H4 (cell line): ENCODE results near the gene HOXB2. TPM values are rescaled to one million over a fixed set of nuclear protein-coding genes. Genes with fewer than 3 reads are reported as not detected.

Experiments
- DNase-seq: peaks from one replicate; pipeline ENCODE4 v3.0.0-alpha.2; 2015; ENCODE audit warnings: low spot score
- total RNA-seq: library from RNA; depleted of rRNA; stranded (reverse); fragments of >200 nt; shearing (Covaris generic); gene quantifications from 2 replicates; pipeline ENCODE4 v1.2.3, GENCODE V29; 2014

HOXB2 gene
- total RNA-seq, 1 experiment from 2014 or later = 5.3 TPM

DNA sequence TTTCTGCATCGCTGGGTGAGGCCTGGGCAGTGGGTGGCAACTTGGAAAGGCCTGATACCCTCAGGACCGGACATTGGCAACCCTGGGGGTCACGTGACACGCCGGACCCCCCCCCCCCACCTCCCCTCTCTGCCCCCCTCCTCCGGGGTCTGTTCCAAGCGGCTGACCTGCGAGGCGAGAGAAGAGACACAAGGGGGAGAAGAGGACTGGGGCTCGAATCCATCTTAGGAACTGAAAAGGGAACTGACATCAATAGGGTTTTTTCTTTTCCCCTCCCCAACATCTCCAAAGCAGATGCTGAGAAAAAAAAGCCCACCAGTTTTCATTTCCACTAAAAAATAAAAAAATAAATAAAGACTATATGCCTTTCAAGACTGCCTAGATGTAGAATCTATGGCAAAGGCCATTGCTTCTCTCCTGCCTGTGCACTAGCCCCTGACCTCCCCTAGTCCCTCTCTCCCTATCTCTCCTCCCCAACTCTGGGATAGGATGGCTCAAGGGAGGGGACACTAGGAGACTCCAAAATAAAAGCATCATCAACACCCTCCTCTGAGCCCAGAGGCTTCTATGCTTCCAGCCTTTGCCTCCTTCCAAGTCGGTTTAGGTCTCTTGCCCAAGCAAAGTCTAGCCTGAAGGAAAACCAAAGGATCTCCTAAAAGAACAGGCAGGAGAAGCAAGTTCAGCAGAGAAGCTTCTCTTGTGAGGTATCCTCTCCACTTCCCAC lies 7.7 kb upstream of the HOXB2 start:
- no peak for DNase-seq

DNA sequence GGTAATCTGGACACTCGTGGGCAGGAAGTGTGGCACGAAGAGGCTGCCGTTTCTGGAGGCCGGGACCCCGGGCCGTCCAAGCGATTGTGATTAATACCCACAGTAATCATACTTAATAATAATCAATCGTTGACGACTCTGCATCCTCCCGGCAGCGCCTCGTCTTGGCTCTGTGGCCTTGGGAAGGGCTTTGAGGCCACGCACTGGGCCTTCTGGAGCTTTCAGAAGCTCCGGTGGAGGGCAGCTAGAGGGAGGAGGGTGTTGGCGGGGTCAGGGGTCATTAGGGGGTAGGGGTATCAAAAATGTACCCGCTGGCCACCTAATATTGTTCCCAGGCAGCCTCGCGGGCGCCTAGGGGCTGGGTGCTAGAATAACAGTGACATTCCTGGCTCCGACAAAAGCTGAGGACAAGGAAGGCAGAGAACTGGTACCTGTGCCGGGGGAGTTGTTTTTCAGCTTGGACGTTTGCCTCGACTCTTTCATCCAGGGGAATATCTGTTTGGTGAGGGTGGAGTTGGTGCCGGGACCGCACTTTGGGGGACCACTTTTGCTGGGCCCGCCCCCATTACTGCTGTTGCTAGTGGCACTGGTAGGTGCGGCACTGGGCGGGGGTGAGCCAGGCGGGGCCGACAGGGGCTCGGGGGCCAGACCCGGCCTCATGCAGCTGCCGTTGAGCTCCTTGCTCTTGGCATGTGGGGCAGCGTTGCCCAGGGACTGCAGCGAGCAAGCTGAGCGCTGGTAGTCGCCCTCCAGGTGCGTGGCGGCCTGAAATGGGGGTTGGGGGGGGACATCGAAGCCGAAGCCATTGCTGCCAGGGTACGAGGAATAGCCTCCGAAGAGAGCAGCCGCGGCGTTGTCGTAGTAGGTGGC lies 6.9 kb upstream of the HOXB2 start:
- DNase-seq = no peak

DNA sequence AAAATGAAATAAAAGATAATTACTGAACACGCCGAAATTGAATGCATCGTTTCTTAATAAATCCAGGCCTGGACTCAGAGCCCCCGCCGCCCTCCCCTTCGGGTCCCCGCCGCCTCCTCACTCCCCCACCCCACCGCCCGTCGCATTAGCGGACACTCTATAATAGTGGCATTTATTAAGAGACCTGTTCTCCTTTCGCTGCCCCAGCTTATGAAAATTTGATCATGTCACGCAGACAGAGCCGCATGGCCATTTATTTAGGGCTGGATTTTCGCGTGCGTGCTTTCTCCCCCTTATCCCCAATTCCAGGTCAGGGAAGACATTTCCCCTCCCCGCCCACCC lies 6.3 kb upstream of the HOXB2 start:
- no peak for DNase-seq

DNA sequence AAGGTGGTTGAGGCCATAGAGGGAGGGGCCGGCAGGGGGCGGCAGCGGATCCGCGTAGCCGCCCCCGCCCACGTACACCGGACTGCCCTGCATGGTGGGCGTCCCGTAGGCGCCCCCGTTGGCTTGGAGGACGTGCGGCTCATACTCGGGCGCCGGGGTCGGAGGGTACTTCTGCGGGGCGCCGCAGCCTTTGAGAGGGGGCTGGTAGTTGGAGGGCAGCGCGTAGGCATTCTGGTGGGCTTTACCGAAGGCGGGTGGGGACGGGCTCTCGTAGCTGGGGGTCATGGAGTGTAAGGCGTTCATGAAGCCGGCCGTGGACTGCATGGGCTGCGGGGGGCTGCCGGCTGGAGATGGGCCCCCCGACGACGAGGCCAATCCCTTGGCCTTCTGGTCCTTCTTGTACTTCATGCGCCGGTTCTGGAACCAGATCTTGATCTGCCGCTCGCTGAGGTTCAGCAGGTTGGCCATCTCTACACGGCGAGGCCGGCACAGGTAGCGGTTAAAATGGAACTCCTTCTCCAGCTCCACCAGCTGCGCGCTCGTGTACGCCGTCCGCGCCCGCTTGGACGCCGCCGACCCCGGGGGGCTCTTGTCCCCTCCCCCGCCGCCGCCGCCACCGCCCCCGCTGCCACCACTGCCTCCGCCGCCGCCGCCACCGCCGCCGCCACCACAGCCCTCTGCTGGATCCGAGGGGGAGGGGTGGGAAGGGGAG lies 5.7 kb upstream of the HOXB2 start:
- DNase-seq = no peak

DNA sequence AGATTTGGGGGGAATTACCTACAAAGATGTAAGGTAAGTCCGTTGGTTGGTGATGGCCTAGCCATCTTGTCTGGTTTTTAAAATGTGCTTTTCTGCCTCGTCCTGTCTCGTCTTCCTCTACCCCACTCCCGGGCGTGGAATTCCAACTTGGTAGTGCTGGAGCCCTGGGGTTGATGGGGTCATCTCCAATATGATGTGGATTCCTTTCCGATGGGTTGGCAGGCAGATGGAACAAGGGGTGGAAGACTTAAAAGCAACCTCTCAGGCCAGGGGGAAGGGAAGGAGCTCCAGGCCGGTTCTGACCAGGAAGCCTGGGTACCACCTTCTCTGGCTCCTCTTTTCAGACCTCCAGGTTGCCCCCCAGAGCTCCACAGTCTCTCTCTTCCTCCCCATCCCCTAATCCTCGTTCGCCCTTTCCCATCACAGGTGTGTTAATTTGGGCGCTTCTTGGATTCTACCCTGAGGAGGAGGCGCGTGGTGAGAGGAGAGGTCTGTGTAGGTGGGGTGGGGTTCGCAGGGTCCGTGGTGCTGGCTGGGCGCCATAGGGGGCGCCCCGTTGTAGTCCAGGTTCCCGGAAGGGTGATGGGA lies 5.1 kb upstream of the HOXB2 start:
- DNase-seq = no peak

DNA sequence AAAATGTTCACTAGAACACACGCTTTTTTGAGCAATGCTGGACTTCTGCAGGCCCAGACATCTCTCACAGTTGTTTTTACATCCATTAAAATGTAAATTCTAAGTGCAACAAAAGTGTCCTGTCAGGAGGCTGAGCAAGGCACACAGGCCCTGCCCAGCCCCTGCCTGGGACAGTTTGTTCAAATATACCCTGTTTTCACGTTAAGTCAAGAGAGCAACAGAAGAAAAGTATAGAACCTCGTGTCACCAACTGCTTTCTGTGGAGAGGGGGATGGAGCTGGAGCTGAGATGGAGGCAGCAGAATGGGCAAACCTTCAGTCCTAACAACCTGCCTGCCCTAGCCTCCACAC lies 4.3 kb upstream of the HOXB2 start:
- DNase-seq = no peak

DNA sequence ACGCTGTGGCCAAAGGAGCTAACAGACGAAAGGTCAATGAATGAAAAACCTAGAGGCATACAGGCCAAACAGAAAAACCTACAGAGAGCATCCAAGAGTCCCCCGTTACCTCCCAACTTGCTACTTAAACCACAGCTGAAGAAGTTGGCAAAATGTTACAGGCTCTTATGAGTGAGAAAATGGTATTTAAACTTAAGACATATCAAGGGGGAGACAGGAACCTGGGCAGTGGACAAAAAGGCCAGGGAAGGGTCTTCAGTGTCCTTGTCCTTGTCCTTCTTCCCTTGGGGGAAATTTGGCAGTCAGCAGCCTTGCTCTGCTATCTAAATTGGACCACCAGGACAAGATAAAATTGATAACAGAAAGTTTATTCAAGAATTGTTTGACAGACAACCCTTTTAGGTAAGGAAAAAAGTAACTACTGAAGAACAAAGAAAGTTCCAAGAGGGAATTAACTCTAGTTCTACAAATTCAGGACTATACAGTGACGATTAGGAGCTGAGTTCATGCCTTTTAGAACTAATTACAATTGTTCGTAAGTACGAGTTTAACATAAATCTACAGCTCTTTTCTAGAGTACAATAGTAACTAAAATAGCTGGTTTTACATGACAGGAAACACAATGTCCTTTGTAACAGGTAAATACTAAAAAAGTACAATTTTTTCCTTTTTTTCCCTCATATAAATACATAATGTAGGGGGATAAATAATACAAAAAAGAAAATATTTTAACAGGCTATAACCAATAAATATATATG lies 3.8 kb upstream of the HOXB2 start:
- DNase-seq = no peak

DNA sequence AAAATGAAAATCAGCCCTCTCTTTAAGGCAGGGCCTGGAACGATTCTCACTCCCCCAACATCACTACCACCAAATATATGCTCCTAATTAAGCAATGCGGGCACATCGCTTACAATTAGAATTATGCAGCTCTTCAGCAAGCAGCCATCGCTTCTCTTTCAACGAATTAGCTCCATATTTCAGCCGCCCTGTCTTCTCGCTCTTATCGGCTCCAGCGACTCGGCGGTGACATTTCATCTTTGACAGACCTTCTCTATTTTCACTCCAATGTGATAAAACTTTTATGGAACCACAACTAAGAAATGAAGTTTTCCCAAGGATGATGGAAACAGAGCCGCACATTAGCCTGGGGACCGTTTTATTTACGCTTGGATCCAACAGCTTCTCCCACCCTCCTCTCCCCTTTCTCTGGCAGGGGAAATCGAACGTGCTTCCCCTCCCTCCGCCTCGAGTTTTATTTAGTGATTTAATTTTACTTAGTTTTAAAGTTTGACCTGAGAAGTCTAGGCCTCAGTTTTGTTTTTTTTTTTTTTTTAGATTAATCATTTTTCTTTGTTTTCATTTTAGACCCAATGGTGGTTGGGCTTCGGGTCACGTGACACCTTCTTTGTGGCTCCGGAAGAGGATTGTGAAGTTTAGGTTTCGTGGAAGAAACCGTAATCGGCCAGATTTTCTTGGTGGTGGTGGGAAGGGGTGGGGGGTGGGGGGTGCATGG lies 3.1 kb upstream of the HOXB2 start:
- no peak for DNase-seq

DNA sequence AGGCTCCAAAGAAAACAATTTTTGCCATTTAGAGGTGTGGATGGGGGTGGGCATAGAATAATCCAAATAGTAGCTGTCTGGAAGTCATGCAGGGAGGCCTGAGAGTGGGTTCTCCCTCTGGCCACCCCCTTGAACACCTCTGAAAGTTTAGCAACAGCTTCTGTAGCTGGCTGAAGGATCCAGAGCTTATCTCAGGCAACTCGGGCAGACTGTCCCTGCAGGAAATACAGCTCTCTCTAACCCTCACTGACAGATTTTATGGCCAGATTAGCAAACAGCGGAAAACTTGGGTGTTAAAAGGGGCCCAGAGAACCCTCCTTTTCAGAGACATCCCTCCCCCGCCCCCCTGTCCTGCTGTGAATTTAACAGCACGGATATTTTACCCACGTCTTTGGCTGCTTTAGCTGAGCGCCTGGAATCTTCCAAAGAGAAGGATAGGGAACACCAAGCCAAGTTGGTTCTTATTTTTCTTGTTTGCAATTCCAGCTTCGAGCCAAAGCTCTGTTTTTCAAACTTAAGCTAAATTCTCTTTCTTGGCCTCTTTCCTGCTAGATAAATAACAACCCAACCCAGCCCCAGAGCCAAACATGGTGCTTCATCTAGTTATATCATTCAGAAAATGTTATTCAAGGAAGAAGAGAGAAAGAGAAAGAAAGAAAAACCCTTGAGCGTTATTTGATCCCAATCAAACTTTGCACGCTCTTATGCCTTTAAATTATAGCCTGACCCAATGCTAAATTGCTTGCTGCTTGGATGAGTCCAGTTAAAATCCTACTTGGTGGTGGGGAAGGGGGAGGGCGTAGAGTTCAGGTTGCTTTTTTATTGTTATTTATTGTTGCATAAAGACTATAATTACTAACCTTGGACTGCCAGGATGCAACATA lies 2.3 kb upstream of the HOXB2 start:
- DNase-seq = no peak

DNA sequence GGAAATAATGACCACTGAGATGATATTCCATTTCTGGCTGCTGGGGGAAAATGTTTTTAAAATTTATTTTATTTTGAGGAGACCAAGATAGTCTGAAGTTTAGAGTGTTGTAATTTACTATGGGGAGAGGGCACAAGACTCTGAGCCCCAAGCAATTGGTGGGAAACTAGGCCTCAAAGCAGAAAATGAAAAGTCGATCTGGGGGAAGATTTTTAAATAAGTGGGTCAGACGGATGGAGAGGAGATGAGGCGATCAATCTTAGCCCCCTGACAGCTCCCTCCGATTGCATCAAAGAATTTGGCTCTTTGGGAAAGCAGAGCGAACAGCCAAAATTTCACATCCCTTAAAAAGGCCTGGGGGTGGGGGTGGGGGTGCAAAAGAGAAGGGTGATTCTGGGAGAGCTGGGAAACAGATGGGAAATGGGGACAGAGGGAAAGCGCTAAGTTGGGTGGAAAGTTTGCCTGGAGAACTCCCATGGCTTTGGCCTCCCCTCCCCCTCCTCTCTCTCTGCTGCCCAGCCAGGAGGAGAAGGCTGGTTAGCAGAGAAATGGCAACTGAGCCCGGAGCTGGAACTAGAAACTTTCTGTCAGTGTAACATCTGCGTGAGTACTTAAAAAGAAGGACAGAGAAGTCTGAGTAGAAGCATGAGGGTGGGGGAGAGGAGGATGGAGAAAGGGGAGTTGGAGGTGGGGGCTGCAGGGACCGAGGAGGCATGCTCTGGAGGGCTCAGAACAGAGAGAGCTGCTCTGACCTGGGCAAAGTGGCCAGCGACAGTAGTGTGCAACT lies 1.4 kb upstream of the HOXB2 start:
- no peak for DNase-seq

DNA sequence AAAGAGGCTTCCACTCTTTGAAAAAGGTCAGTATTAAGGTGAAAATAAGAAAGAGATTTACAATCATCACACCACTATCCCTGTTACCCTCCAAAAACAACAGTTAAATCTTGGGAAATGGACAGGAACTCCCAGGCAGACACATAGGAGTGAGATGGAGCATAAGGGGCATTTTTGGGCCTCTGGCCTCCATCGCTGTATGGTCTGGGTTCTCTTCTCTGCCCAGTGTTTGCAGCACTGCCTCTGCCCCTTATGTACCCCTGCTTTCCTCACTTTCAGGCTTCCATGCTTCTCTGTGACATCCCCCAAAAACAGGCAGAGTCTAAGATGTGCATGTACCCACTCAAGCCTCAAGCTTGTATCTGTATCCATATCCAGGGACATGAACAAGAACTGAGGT lies 630 bp upstream of the HOXB2 start:
- DNase-seq = no peak

DNA sequence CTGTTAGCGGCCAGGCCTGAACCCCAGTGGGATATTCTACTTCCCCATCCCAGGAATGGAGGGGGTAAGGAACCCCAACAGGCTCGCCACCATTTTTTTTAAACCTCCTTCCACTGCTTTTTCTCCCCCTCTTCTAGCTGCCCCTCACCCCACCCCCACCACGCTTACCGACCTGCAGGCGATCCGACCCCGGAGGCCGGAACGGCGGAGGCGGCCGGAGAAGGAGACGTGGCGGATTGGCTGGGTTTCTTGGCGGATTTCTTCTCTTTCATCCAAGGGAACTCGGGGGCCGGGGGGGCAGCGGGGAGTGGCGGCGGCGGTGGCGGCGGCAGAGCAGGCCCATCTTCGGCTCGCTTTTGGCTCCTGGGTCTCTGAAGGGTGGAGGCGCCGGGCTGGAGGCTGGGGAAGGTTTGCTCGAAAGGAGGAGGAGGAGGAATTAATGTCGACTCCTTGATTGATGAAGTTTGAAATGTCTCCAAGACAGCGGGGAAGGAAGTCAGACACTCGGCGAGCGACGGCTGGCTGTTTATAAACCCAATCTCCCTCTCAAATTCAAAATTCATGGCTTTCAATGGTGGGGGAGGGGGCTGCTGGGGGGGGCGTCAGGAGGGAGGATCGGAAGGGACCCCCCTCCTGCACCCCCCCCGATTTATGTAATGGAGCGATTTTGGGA lies 424 bp downstream of the HOXB2 start:
- DNase-seq = peak; percentile 61

DNA sequence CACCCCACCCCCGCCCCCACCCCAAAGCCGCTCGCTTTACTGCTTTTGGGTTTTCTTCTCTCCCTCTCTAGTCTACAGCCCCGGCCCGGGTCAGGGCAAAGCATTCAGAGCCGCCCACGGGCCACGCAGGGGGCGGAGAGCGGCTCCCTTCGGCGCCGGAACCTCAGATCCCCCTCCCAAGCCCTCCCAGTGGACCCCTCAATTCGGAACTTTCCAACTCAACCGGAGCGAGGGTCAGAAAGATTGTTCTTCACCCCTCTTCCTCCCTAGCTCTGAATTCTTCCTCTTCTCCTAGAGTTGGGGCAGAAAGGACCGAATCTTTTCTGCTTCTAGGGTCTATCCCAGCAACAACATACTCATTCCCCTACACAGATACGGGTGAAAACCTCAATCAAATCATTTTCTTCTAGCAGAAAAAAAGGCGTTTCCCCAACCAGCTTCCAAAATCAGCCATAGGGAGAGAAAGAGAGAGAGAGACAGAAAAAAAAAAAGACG lies 1.0 kb downstream of the HOXB2 start:
- no peak for DNase-seq

DNA sequence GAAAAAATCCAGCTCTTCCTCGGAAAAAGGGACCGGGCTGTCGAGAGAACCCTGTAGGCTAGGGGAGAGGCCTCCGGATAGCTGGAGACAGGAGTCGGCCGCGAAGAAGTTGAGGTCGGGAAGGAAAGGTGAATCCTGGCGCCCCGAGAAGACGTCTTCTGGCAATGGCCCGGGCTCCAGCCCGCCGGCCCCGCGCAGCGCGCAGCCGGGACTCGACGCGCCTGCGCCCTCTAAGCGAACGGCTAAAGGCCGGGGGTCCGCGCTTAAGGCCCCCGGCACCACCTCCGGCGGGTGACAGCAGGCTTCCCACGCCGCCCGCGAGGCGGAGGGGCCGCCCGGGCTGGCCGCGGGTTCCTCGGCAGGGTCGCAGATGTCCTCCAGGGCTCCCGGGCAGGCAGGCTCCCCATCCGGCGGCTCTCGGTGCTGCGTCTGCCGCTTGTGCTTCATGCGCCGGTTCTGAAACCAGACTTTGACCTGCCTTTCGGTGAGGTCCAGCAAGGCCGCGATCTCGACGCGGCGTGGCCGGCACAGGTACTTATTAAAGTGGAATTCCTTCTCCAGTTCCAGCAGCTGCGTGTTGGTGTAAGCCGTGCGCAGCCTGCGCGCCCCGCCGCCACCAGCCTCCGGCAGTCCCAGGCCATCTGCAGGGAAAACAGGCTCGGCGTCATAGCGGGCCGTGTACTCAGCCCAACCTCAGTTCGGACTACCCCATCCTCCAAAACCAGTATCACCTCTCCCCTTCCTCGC lies 1.6 kb downstream of the HOXB2 start:
- peak; percentile 53 for DNase-seq

DNA sequence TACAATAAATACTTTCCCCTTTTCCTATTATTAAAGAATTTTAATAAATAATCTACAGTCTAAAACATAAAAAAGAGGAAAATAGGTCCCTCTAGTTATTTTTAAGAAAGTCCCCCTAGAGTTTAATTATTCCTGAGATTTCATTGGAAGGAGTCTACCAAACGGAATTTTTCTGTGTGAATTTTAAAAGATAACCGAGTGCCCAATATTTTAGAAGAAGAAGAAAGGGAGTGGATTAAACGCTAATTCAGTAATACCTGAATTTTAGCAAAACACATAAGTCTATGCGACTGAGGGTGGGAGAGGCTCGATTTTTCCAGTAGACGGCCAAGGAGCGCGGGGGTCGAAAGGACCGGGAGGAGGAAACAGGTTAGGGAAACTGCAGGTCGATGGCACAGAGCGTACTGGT lies 2.2 kb downstream of the HOXB2 start:
- DNase-seq = no peak

DNA sequence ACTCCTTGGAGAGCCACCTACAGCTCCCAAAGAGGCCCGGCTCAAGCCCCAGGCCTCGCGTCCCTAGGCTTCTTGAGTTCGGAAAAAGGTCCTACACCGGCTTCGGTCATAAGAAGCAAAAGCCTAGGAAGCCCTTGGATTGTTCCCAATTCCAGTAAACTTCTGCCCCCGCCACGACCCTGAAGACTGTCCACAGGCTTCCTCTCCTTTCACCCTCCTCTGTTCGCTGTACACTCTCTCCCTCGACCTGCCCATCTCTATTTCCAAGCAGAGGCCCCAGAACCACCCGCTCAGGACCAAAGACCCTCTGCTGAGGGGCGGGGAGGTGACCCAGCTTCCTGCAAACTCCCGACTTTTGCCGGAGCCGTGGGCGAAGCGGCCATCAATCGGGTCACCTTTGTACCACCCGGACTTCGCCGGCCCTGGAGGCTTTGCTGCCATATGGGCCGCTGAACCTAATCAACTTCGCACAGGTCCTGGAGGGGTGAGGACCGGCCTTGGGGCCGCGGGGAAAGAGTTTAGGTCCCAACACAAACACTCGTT lies 2.7 kb downstream of the HOXB2 start:
- no peak for DNase-seq

DNA sequence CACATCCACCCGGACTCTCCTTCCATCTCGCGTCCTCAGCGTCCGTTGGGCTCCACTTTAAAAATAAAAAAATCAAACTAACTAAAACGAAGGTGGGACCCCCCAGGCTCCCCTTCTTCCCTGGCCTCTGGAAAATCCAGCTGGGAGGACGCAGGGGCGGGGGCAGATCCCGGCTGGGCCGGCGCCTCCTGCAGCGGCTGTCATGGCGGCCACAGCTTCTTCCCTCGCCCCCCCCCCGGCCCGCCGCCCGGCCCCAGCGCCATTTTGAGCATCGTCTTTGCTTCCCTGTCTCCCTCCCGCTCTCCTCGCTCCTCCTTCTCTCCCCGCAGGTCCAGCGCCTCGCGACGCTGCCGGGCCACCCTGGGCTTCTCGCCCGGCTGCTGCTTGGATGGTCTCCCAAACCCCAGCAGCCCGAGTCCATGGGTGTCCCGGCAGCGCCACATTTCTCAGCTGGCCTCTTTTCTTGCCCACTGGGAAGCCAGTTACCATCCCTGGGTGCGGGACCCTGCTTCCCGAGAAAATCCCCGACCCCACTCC lies 3.3 kb downstream of the HOXB2 start:
- DNase-seq = peak; percentile 65
